GM12878 (cell line): ENCODE data around the gene DCPS. TPM values are rescaled to one million over a fixed set of nuclear protein-coding genes. Genes with fewer than 3 reads are reported as not detected.

Experiments used
- ATF2 ChIP-seq: IDR thresholded peaks from 2 replicates; pipeline ENCODE4 v1.6.1; 2012; ENCODE audit warnings: low read length, inconsistent platforms
- BCL3 ChIP-seq: IDR thresholded peaks from 2 replicates; pipeline ENCODE4 v1.6.1; 2011; ENCODE audit warnings: borderline replicate concordance, low read depth, mild to moderate bottlenecking, moderate library complexity, low read length; ENCODE audit not compliant: insufficient read depth, poor library complexity, severe bottlenecking
- BHLHE40 ChIP-seq, 2 experiments: fragments of 450-650 bp in 1 of 2; IDR thresholded peaks; 2 replicates each; pipeline ENCODE4 v1.6.1; 2011 to 2017; ENCODE audit warnings: low read depth in 2 of 2, borderline replicate concordance in 1 of 2, improper control_type of control experiment in 1 of 2, low read length in 1 of 2, mild to moderate bottlenecking in 1 of 2
- CHD2 ChIP-seq: IDR thresholded peaks from 2 replicates; pipeline ENCODE4 v1.6.1; 2011; ENCODE audit warnings: low read depth, low read length, improper control_type of control experiment, borderline replicate concordance
- DPF2 ChIP-seq: fragments of 450-650 bp; IDR thresholded peaks from 2 replicates; pipeline ENCODE4 v1.6.1; 2017; ENCODE audit warnings: mild to moderate bottlenecking
- MEF2B ChIP-seq: fragments of 450-650 bp; IDR thresholded peaks from 2 replicates; pipeline ENCODE4 v1.6.1; 2018; ENCODE audit warnings: mild to moderate bottlenecking, moderate library complexity; ENCODE audit not compliant: partially characterized antibody, poor library complexity, severe bottlenecking
- NBN ChIP-seq: fragments of 450-650 bp; IDR thresholded peaks from 2 replicates; pipeline ENCODE4 v1.6.1; 2016
- NKRF ChIP-seq: fragments of 450-650 bp; conservative IDR thresholded peaks from 2 replicates; pipeline ENCODE4 v1.6.1; 2017; ENCODE audit warnings: mild to moderate bottlenecking, moderate library complexity
- SUPT20H ChIP-seq: IDR thresholded peaks from 2 replicates; pipeline ENCODE4 v1.6.1; 2011; ENCODE audit warnings: low read depth, mild to moderate bottlenecking, low read length, moderate library complexity, borderline replicate concordance; ENCODE audit not compliant: control insufficient read depth
- ZBED1 ChIP-seq: IDR thresholded peaks from 2 replicates; pipeline ENCODE4 v1.6.1; 2016; ENCODE audit warnings: borderline replicate concordance
- ZNF274 ChIP-seq: IDR thresholded peaks from one replicate; pipeline ENCODE4 v1.8.0; 2011; ENCODE audit not compliant: insufficient read length, insufficient read depth
- ZNF622 ChIP-seq: fragments of 450-650 bp; IDR thresholded peaks from 2 replicates; pipeline ENCODE4 v1.6.1; 2017; ENCODE audit warnings: mild to moderate bottlenecking, inconsistent platforms
- polyA plus RNA-seq, 11 experiments: library from polyadenylated mRNA; depleted of rRNA in 4 of 11; unstranded in 6 of 11; stranded (reverse) in 5 of 11; fragments of >200 nt; fragmentation: Nextera tagmentation in 4 of 11; fragmentation: Illumina TruSeq in 1 of 11; extraction: Ambion mirVana in 4 of 11; extraction: Trizol in 1 of 11; gene quantifications; 1 replicate in 1 of 11; 2 replicates in 10 of 11; pipeline versions ENCODE4 v1.2.1 to v1.2.3, GENCODE V29; 2011 to 2016; ENCODE audit warnings: inconsistent platforms in 2 of 11, missing spikeins in 2 of 11, low read depth in 1 of 11
- total RNA-seq, 4 experiments: library from RNA; depleted of rRNA in 3 of 4; stranded (reverse); fragments of >200 nt in 3 of 4; fragmentation: Illumina TruSeq in 1 of 4; extraction: Trizol in 1 of 4; gene quantifications; 2 replicates each; pipeline versions ENCODE4 v1.2.1 to v1.2.3, GENCODE V29; 2013 to 2021
- TF ChIP-seq, protein P1 (sequence below): fragments of 450-650 bp; formaldehyde crosslinking; IDR thresholded peaks from 2 replicates; pipeline ENCODE4 v1.5.0; 2022; ENCODE audit warnings: mild to moderate bottlenecking, missing genetic modification characterization
- TF ChIP-seq, protein P2 (sequence below): fragments of 450-650 bp; IDR thresholded peaks from 2 replicates; pipeline ENCODE4 v1.6.1; 2016; ENCODE audit warnings: mild to moderate bottlenecking
- TF ChIP-seq, protein P3 (sequence below): fragments of 450-650 bp; IDR thresholded peaks from 2 replicates; pipeline ENCODE4 v1.6.1; 2017; ENCODE audit warnings: antibody characterized with exemption, mild to moderate bottlenecking, moderate library complexity

The DCPS gene
- total and polyA plus RNA-seq, 10 of the 15 experiments (the other 5 are each of a cell fraction or from before 2014, with no cell fraction given) = 23.5 to 101 (median 67.4) TPM

DNA sequence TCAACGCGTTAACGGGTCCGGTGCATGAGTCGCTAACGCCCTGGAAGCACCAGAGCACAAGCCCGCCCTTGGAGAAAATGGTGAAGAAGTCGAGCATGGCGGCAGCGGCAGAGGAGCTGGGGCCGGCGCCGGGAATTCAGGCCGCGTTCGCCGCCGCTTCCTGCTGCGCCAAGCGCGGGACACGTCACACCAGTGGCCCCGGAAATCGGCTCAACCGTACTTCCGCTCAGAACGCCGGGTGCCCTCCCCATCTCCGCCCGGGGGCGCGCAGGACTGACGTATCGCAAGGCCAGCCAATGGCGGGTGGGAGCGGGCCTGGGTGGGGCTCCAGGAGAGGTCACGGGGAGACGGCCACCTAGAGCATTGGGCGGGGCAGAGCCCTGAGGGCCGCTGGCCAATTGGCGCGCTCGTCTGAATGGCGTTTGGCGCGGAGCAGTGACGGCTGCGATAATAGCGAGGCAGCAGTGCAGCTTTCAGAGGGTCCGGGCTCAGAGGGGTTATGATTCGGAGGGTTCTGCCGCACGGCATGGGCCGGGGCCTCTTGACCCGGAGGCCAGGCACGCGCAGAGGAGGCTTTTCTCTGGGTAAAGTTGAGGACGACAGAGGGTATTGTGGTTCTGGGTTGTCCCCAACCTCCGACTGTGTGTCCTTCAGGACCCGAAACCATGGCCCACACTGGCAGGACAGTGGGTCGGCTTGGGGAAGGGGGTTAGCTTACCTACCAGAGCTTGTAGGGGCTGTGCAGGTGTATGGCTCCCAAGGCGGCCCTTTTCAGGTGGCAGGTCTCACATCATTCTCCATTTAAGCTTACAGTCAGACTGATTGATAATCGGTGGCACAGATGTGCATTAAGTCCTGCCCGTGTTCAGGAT lies 34.9 kb upstream of the DCPS start, which contains the start of the genes FOXRED1 and SRPRA (continued):
- TF ChIP-seq ATF2 (no peak), SUPT20H (no peak), BCL3 (peak; percentile 37), NBN (peak; percentile 91; the same call in 1 of the 2 replicates), ZNF622 (no peak), MEF2B (no peak), DPF2 (no peak), NKRF (peak; percentile 67), ZBED1 (no peak), BHLHE40 (IDR thresholded peaks at IDR 0.05; ENCODE audit: borderline replicate concordance in 1 of 2, low read depth in 2 of 2, low read length in 1 of 2) (peak; percentile 34 to 58; a peak in 1 of 4 replicates), ZNF274 (no peak), CHD2 (peak; percentile 84)
- TF ChIP-seq, protein P1, sequence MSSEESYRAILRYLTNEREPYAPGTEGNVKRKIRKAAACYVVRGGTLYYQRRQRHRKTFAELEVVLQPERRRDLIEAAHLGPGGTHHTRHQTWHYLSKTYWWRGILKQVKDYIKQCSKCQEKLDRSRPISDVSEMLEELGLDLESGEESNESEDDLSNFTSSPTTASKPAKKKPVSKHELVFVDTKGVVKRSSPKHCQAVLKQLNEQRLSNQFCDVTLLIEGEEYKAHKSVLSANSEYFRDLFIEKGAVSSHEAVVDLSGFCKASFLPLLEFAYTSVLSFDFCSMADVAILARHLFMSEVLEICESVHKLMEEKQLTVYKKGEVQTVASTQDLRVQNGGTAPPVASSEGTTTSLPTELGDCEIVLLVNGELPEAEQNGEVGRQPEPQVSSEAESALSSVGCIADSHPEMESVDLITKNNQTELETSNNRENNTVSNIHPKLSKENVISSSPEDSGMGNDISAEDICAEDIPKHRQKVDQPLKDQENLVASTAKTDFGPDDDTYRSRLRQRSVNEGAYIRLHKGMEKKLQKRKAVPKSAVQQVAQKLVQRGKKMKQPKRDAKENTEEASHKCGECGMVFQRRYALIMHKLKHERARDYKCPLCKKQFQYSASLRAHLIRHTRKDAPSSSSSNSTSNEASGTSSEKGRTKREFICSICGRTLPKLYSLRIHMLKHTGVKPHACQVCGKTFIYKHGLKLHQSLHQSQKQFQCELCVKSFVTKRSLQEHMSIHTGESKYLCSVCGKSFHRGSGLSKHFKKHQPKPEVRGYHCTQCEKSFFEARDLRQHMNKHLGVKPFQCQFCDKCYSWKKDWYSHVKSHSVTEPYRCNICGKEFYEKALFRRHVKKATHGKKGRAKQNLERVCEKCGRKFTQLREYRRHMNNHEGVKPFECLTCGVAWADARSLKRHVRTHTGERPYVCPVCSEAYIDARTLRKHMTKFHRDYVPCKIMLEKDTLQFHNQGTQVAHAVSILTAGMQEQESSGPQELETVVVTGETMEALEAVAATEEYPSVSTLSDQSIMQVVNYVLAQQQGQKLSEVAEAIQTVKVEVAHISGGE (CRISPR knock-in tag) = 0 out of 2 replicates have a peak, but pooled peaks have one; percentile 3
- TF ChIP-seq, protein P2, sequence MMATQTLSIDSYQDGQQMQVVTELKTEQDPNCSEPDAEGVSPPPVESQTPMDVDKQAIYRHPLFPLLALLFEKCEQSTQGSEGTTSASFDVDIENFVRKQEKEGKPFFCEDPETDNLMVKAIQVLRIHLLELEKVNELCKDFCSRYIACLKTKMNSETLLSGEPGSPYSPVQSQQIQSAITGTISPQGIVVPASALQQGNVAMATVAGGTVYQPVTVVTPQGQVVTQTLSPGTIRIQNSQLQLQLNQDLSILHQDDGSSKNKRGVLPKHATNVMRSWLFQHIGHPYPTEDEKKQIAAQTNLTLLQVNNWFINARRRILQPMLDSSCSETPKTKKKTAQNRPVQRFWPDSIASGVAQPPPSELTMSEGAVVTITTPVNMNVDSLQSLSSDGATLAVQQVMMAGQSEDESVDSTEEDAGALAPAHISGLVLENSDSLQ = peak; percentile 75
- TF ChIP-seq, protein P3, sequence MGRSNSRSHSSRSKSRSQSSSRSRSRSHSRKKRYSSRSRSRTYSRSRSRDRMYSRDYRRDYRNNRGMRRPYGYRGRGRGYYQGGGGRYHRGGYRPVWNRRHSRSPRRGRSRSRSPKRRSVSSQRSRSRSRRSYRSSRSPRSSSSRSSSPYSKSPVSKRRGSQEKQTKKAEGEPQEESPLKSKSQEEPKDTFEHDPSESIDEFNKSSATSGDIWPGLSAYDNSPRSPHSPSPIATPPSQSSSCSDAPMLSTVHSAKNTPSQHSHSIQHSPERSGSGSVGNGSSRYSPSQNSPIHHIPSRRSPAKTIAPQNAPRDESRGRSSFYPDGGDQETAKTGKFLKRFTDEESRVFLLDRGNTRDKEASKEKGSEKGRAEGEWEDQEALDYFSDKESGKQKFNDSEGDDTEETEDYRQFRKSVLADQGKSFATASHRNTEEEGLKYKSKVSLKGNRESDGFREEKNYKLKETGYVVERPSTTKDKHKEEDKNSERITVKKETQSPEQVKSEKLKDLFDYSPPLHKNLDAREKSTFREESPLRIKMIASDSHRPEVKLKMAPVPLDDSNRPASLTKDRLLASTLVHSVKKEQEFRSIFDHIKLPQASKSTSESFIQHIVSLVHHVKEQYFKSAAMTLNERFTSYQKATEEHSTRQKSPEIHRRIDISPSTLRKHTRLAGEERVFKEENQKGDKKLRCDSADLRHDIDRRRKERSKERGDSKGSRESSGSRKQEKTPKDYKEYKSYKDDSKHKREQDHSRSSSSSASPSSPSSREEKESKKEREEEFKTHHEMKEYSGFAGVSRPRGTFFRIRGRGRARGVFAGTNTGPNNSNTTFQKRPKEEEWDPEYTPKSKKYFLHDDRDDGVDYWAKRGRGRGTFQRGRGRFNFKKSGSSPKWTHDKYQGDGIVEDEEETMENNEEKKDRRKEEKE = no peak
